PC-9 (cell line): ENCODE results near the gene ZNF234.
"Not testable (repeated sequence)": the region's sequence is repeated elsewhere in the genome, so short reads cannot be mapped to it uniquely, and the experiment has no call there.

Experiments
- EZH2 ChIP-seq: fragments of 200-600 bp; sonication (generic); IDR thresholded peaks from 2 replicates; pipeline ENCODE4 v1.8.0; 2017; ENCODE audit warnings: antibody characterized with exemption, low read depth
- TF ChIP-seq, protein P1 (sequence below): fragments of 200-600 bp; sonication (generic); conservative IDR thresholded peaks from 2 replicates; pipeline ENCODE4 v1.6.1; 2017; ENCODE audit warnings: mixed run types, antibody characterized with exemption, mild to moderate bottlenecking, moderate library complexity

DNA sequence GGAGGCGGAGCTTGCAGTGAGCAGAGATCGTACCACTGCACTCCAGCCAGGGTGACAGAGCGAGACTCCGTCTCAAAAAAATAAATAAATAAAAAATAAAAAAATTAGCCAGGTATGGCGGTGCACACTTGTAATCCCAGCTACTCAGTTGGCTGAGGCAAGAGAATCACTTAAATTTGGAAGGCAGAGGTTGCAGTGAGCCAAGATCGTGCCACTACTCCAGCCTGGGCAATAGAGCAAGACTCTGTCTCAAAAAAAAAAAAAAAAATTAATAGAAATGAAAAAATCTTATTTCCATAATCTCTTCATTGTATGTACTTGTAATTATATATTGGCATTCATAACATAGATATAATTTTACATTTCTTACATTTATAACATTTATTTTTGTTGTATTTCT is 29.3 kb downstream of the ZNF234 start:
- TF ChIP-seq, protein P1, sequence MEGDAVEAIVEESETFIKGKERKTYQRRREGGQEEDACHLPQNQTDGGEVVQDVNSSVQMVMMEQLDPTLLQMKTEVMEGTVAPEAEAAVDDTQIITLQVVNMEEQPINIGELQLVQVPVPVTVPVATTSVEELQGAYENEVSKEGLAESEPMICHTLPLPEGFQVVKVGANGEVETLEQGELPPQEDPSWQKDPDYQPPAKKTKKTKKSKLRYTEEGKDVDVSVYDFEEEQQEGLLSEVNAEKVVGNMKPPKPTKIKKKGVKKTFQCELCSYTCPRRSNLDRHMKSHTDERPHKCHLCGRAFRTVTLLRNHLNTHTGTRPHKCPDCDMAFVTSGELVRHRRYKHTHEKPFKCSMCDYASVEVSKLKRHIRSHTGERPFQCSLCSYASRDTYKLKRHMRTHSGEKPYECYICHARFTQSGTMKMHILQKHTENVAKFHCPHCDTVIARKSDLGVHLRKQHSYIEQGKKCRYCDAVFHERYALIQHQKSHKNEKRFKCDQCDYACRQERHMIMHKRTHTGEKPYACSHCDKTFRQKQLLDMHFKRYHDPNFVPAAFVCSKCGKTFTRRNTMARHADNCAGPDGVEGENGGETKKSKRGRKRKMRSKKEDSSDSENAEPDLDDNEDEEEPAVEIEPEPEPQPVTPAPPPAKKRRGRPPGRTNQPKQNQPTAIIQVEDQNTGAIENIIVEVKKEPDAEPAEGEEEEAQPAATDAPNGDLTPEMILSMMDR, result not testable (repeated sequence)
- TF ChIP-seq EZH2, result not testable (repeated sequence)
